ENCODE measurements around the gene CPA4. TPM values are rescaled to one million over a fixed set of nuclear protein-coding genes. Genes with fewer than 3 reads are reported as not detected.

Gene CPA4
- total RNA-seq, 4 donors from 2014 or later: 44.4 to 107 (median 66.1) TPM

GRCh38 chr7:130294314-130294713, 1.4 kb downstream of the CPA4 start:
- peak in 1 of 2 donors; percentile 63 for DNase-seq (ENCODE audit: low spot score in 2 of 2)
- H3K4me3 ChIP-seq (ENCODE audit: low read depth, poor library complexity, severe bottlenecking): no peak overlapping the region
- WGBS, 2 donors: 49 to 53% methylated on average over 5 of the region's 5 CpGs
- intact Hi-C loops (cut with DNase I; ENCODE audit: low total_unique reads): no loop called here
- no peak for TF ChIP-seq CTCF (IDR thresholded peaks at IDR 0.05)
- TF ChIP-seq POLR2A (IDR thresholded peaks at IDR 0.05): no peak

- intact Hi-C loops (cut with DNase I; ENCODE audit: low total_unique reads): no loop called here
- 76 to 88% methylated on average over 13 of the region's 13 CpGs for WGBS, 2 donors
- DNase-seq (ENCODE audit: low spot score in 2 of 2): peak in 1 of 2 donors; percentile 67
- no peak overlapping the region for H3K4me3 ChIP-seq (ENCODE audit: low read depth, poor library complexity, severe bottlenecking)
- TF ChIP-seq CTCF (IDR thresholded peaks at IDR 0.05) (no peak), POLR2A (IDR thresholded peaks at IDR 0.05) (no peak)
These were observed 3.4 kb downstream of the CPA4 start for GRCh38 chr7:130296221-130296951.

GRCh38 chr7:130297628-130298543, 4.9 kb downstream of the CPA4 start:
- TF ChIP-seq CTCF (IDR thresholded peaks at IDR 0.05) (no peak), POLR2A (IDR thresholded peaks at IDR 0.05) (no peak)
- no peak for DNase-seq (ENCODE audit: low spot score in 2 of 2)
- no peak overlapping the region for H3K4me3 ChIP-seq (ENCODE audit: low read depth, poor library complexity, severe bottlenecking)
- 83 to 91% methylated on average over 19 to 20 of the region's 20 CpGs for WGBS, 2 donors
- intact Hi-C loops (cut with DNase I; ENCODE audit: low total_unique reads): no loop called here

GRCh38 chr7:130298544-130299326, 5.8 kb downstream of the CPA4 start:
- intact Hi-C loops (cut with DNase I; ENCODE audit: low total_unique reads): no loop called here
- no peak for TF ChIP-seq POLR2A (IDR thresholded peaks at IDR 0.05)
- no peak for TF ChIP-seq CTCF (IDR thresholded peaks at IDR 0.05)
- DNase-seq (ENCODE audit: low spot score in 2 of 2): no peak
- WGBS, 2 donors: 73 to 74% methylated on average over 5 of the region's 5 CpGs
- H3K4me3 ChIP-seq (ENCODE audit: low read depth, poor library complexity, severe bottlenecking): no peak overlapping the region

- intact Hi-C loops (cut with DNase I; ENCODE audit: low total_unique reads): no loop called here
- TF ChIP-seq CTCF (IDR thresholded peaks at IDR 0.05) (no peak), POLR2A (IDR thresholded peaks at IDR 0.05) (no peak)
- no peak overlapping the region for H3K4me3 ChIP-seq (ENCODE audit: low read depth, poor library complexity, severe bottlenecking)
- peak in 1 of 2 donors; percentile 55 for DNase-seq (ENCODE audit: low spot score in 2 of 2)
- WGBS, 2 donors: 64 to 66% methylated on average over 7 of the region's 7 CpGs
These were observed 6.9 kb downstream of the CPA4 start for GRCh38 chr7:130299866-130300265.

Data from lower leg skin (tissue), 4 donors.